ENCODE measurements around the gene TMEM138. TPM values are rescaled to one million over a fixed set of nuclear protein-coding genes. Genes with fewer than 3 reads are reported as not detected.
A peak's percentile ranks its signal among the peaks of the same experiment; 100 is the strongest.

TMEM138 gene
- total RNA-seq, 2 experiments from 2014 or later = 31.1 to 48.8 TPM

GRCh38 chr11:61354208-61354607 is 8.0 kb upstream of the TMEM138 start:
- H3K36me3 ChIP-seq (ENCODE audit: insufficient read depth, low read length) = peaks cover 58% of the 10 kb centered on the region
- POLR2A ChIA-PET = interaction anchor here (0.6 to 1.3 kb wide), 5 partner anchors 9 to 1305 kb away, joined by 3 to 5 read pairs (median 4); no protein-coding TSS in a partner anchor

GRCh38 chr11:61356706-61357105 is 5.5 kb upstream of the TMEM138 start:
- H4K20me1 ChIP-seq (ENCODE audit: insufficient read depth, low read length) = no peaks in the 10 kb centered on the region
- 0 out of 2 replicates have a peak overlapping the region, but pooled peaks have one; percentile 9 for H2AFZ ChIP-seq (ENCODE audit: low read length)
- H3K27ac ChIP-seq (ENCODE audit: low read depth, low read length, poor library complexity, severe bottlenecking) = peak overlapping the region; percentile 94
- H3K9me3 ChIP-seq (ENCODE audit: low read length) = no peaks in the 10 kb centered on the region
- peak; percentile 44 for DNase-seq (ENCODE audit: low spot score)
- POLR2A ChIA-PET = interaction anchor here (1.2 to 3.4 kb wide), 7 partner anchors 9 to 45 kb away, joined by 3 to 23 read pairs (median 6); no protein-coding TSS in a partner anchor
- peak overlapping the region; percentile 82 for H3K4me2 ChIP-seq (ENCODE audit: low read length)
- intact Hi-C loops (cut with micrococcal nuclease; ENCODE audit: unreplicated experiment) = loop anchor here (1.0 kb wide), 2 partner anchors 20 to 195 kb away; partner anchors contain the start of gene VPS37C
- peaks cover 35% of the 10 kb centered on the region for H3K36me3 ChIP-seq (ENCODE audit: insufficient read depth, low read length)
- H3K9me2 ChIP-seq (ENCODE audit: insufficient read depth, low read length) = no peaks in the 10 kb centered on the region
- no TSS peak for BruUV-seq (replicated peaks)
- H3K4me3 ChIP-seq (ENCODE audit: low read depth, low read length, poor library complexity, severe bottlenecking) = peak overlapping the region; percentile 55
- peaks cover 63% of the 10 kb centered on the region for H3K4me1 ChIP-seq (ENCODE audit: insufficient read depth, low read length, poor library complexity, severe bottlenecking)
- TF ChIP-seq EZH2phosphoT487 (IDR thresholded peaks at IDR 0.05; ENCODE audit: borderline replicate concordance, low read depth, low read length) (no peak), CTCF (conservative IDR thresholded peaks at IDR 0.05; ENCODE audit: low read length) (no peak)
- CTCF ChIA-PET (ENCODE audit: unreplicated experiment) = interaction anchor here (2.5 kb wide), 1 partner anchor 21 kb away, joined by 19 read pairs; no protein-coding TSS in a partner anchor
- H3K79me2 ChIP-seq (ENCODE audit: insufficient read depth, low read depth, low read length) = peaks cover 26% of the 10 kb centered on the region

More at GRCh38 chr11:61354208-61354607, 8.0 kb upstream of the TMEM138 start:
- Histone ChIP-seq H3K27ac (ENCODE audit: low read depth, low read length, poor library complexity, severe bottlenecking) (peak overlapping the region; percentile 7), H3K4me1 (ENCODE audit: insufficient read depth, low read length, poor library complexity, severe bottlenecking) (peaks cover 50% of the 10 kb centered on the region), H3K4me2 (ENCODE audit: low read length) (peak overlapping the region; percentile 9; the same call in 1 of the 2 replicates), H3K9me3 (ENCODE audit: low read length) (no peaks in the 10 kb centered on the region), H2AFZ (ENCODE audit: low read length) (no peak overlapping the region), H3K9me2 (ENCODE audit: insufficient read depth, low read length) (no peaks in the 10 kb centered on the region), H3K79me2 (ENCODE audit: insufficient read depth, low read depth, low read length) (peaks cover 4% of the 10 kb centered on the region; the same call in 1 of the 2 replicates), H3K4me3 (ENCODE audit: low read depth, low read length, poor library complexity, severe bottlenecking) (no peak overlapping the region), H4K20me1 (ENCODE audit: insufficient read depth, low read length) (no peaks in the 10 kb centered on the region)
- TF ChIP-seq EZH2phosphoT487 (IDR thresholded peaks at IDR 0.05; ENCODE audit: borderline replicate concordance, low read depth, low read length) (no peak), CTCF (conservative IDR thresholded peaks at IDR 0.05; ENCODE audit: low read length) (no peak)
- intact Hi-C loops (cut with micrococcal nuclease; ENCODE audit: unreplicated experiment) = no loop called here
- BruUV-seq (replicated peaks) = no TSS peak
- no peak for DNase-seq (ENCODE audit: low spot score)
- CTCF ChIA-PET (ENCODE audit: unreplicated experiment) = no interaction called here
